GM19035 (cell line): ENCODE data around the gene RCC2.
"Not testable (repeated sequence)": the region's sequence is repeated elsewhere in the genome, so short reads cannot be mapped to it uniquely, and the experiment has no call there.

ENCODE experiments used
- ATAC-seq: cut with Tn5 transposase; IDR thresholded peaks from one replicate; pipeline ENCODE4 v1.9.1; 2021; ENCODE audit not compliant: unreplicated experiment

The RCC2 gene

DNA sequence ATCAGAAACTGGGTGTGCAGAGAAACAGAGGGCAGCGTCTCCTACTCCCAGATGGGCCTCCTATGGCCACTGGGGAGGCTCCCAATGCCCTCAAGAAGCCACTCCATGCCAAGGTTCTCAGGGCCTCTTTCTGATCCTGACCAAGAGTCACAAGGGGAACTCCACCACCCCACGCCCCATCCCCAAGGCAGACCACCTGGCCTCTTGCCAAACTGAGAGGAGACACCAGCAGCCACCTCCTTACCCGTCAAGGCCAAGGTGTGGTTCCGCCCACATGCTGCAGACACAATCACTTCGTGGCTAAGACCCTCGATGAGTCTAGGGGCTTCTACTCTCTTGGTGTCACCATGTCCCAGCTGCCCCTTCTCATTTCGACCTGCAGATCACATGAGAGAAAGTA is 17.0 kb downstream of the RCC2 start:
- ATAC-seq = no peak

DNA sequence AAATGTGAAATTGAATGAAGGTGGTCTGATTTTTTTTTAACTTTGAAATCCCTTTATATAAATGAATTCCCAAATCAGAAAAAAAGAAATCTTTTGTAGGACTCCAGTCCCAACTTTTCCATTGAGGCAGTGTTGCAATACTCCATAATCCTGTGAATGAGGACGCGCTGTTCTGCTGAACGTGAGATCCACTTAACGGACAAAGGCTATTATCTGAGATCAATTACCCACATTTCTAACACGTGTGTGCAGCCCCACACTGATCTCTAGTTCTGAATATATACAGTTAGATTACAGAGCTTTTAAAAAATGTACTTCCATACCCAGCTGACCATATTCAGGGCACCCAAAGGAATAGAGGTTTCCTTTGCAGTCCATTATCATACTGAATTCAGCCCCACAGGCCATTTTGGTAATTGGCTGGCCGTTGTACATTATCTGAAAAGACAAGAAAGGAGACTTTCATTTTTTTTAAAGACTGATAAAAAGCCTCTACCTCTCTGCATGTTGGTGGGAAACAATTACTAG is 19.0 kb downstream of the RCC2 start:
- no peak for ATAC-seq

DNA sequence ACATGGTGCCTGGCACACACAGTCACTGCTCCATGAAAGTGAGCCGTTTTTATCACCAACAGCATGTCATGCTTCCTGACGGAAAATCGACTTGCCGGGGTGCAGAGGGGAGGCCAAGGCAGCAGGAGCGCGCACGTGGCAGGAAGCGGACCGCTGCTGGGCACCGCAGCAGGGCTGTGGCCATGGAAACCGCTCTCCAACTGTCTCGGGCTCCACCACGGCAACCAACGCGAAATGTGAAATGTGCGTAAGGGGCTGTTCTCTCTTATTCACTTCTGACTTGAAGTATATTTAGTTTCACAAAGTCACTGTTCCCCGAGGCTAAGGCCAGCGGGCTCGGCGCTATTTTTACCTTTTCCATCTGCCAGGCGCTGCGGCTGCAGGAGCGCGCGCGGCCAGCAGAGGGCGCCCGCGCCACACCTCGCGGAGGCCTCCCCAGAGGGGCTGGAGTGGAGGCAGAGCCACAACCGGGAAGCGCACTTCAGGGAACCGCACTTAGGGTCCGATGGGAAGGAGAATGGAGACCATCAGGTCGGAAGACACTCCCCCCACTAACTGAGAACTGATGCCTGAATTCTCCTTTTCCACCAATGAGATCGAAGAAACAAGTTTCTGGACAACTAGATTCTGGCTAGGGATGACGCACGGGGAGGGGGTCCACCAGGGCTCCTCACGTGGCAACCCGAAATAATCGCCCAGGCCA is 19.7 kb downstream of the RCC2 start:
- ATAC-seq = no peak

DNA sequence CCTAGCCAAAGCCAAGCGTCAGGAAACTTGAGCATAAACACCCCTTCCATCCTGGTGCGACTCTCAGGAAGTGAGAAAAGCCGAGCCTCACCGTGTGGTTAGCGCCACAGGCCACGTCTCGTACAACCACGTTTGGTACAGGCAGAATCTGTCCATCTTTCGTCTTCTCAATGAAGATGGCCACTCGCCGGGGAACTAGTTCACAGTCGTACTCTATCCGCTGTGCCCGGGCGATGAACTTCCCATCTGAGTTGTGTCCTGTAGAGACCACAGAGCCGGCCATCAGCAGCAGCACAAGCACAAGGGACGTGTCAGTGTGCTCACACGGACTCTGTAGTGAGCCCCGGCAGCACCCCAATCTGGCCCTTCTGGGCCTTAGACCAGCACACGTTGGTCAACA is 23.1 kb downstream of the RCC2 start:
- no peak for ATAC-seq

DNA sequence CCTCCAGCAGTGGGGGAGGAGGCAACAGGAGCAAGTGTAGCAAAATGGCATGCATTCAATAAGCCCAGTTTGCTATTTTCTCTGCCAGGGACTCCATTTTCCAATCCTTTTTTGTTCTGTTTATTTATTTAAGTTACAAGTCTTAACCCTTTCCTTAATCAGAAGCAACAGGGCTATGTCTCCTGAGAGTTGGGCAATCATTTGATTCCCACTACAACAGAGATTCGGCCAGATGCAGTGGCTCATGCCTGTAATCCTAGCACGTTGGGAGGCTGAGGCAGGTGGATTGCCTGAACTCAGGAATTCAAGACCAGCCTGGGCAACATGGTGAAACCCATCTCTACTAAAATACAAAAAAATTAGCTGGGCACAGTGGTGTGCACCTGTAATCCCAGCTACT is 25.5 kb downstream of the RCC2 start:
- no peak for ATAC-seq

DNA sequence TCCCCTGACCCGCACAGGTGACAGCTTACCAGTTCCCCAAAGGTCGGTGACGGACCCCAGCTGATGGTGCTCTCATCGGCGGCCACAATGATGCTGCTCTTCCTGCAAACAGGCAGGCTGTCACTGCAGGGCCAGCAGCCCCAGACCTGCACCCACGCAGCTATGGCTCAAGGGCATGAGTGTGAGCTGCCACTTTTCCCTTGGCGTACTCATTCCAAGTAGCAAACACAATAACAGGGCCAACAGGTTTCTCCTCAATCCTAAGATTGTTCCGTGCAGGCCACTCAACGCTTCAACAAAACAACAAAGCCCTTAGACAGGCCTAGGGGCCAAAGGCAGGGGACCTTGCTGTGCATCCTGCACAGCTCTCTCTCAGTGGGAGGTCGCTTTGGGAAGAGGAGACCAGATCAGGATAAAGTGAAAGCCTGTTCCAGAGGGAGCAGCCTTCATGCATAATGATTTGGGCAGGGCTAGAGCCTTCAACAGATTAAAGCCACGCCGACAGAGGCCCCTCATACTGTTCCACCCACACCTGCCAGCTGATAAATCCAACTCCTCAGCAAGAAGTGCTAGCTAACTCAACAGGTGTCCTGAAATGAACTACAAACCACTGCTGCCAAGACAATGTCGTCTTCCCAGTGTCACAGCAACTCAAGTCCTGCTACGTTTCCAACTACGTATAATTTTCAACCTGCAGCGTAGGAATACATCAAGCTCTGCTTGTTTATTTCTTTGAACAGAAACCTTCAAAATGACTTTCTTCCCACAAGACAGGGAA is 27.2 kb downstream of the RCC2 start:
- no peak for ATAC-seq

DNA sequence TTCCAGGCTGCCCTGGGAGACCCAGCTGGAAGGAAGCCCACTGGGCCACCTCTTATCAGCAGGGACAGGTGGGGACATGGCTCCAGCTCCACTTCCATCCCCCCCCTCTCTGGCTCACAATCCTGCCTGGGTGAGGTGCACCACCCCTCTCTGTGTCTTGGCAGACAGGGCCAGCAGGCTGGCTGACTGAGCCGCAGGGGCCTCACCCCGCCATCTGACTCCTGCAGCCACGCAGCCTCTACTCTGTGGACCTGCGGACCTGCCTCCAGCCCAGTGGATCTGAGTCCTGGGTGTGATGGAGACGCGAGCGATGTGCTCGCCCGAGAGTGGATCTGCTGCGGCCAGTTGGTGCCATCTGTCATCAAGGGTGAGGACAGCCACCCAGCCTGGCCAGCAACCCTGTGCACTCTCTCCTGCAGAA is 30.1 kb downstream of the RCC2 start:
- ATAC-seq = no peak

DNA sequence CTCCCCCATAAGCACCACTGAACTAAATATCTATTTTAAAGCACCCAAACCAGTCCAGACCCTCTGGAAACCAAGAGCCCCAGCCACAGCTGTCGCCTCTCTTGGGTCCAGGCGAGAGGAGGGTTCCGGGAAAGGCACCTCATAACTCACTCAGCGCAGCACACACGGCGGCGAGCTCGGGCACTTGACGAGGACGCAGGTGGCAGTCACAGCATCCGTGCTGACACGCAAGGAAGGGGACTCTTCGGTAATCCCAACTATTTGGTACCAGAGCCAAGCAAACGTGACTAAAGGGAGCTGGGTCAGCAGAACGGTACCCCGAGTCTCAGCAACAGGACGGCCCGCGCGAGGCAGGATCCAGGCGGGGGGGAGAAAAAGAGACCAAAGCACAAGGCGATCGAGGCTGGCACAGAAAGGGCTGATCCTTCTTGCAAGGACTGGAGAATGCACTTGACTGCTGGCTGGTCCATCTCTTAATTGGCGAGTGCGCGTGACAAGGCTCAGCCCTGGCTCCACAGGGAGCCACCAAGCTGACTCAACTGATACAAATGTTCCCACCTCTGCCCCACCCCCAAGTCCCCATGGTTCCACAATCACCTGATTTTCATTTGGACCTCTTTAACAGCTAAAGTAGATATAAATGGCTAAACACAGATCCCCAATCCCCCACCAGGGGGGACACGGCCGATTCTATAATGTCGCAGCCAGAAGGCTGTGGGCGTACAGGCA is 31.5 kb downstream of the RCC2 start:
- not testable (repeated sequence) for ATAC-seq

DNA sequence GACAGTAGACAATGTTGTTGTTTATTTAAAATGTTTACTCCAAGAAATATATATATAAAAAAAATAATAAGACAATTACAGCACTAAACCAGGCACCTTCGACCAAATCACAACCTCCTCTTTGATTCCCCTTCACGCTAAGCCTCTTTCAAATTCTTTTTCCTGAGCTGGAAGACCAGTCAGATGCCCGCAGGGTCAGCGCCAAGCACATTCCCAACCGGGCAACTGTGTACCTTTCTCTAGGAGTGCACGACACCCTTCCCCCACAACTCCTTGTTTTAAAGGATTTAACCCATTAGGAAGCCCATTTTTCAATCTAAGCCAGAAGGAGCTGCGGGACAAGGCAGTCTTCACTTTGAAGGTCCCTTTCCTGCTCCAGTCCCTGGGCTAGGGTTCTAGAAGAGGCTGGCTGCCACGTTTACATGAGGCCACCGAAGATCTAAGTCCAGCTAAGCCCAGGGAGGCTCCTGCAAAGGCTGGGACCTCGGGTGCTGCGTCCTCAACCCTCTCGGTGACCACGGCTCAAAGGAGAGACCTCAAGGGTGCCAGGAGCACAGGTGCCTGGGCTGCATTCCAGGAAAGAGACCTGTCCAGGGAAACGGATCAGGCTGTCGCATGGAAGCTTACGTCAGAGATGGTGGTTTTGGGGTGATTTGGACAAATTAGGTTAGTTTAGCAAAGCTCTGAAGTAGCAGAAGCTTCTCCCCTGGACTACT is 32.6 kb downstream of the RCC2 start:
- not testable (repeated sequence) for ATAC-seq

DNA sequence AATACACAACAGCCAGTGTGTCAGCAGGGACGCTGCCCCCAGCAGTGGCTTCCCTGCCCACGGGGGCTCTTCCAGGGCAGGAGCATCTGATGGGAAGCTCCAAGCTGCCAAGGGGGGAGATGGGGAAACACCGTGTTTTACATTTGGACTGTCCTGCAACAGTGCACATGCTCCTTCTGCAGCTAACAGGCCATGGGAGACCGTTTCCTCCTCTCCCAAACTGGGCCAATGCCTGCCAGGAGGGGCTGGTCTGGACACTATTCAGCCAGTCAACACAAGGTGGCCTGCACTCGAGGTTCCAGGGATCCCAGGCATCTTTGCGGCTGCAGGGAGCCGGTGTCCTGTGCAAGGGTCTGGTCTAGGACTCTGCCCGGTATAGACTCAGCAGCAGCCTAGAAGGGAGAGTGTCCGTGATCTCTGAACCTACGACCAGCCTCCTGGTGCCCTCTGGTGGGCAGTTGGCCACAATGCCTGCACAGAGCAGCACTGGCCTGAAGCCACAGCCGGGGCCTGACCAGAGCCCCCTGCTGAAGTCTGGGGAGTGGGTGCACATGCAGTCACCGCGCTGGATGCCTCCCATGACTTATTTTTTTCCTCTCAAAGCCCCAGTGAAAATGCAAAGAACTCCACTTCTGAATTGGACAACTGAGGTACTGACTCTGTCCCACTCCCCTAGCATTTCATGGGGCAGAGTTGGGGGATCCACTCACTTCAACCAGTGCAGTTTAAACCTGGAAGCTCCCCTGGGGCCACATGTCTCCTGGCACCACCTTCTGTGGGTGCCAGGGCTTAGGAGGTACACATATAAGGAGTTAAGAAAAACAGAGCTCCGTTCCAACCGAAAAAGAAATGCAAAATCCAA is 33.3 kb downstream of the RCC2 start:
- ATAC-seq = no peak

DNA sequence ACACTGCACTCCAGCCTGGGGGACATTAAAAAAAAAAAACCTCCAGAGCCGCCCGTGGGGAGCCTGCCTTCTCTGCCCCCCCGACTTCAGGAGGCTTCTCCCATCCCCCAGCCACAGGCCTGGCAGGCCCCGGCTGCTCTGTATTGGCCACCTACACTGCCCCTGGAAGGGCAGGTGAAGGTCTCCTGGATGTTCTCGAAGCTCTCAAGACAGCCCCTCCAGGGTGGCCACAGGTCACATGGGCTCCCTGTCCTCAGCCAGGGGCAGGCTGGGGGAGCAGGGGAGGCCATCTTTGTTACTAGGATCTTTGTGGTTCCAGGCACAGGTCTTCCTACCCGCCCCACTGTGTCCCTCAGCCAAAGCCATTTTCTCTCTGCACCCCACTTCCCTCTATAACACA is 34.7 kb downstream of the RCC2 start:
- no peak for ATAC-seq

DNA sequence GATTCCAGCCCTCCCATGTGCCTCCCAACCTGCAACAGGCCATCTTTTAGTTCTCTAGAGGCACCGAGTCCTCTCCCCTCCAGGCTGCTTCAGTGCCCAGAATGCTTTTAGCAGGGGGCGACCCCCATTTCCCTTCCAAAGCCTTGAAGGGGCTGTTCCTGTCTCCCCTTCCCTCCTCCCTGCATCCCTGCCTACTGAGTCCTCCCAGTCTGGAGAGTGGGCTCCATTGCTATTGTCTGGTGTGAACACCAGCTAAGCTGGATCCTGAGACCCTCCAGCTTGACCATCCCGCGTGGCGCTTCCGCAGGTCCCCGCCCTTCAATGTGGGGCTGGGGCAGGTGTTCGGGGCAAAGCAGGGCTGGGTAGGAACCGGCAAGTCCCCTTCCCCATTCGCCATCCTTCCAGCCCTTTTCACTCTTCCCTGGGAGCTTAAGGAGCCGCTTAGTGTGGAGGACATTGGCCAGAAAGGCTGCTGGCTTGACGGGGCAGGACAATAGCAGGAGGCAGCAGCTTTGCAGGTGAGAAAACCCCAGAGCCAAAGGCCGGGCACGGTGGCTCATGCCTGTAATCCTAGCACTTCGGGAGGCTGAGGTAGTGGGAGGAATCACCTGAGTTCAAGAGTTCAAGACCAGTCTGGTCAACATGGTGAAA is 35.3 kb downstream of the RCC2 start:
- ATAC-seq = no peak

DNA sequence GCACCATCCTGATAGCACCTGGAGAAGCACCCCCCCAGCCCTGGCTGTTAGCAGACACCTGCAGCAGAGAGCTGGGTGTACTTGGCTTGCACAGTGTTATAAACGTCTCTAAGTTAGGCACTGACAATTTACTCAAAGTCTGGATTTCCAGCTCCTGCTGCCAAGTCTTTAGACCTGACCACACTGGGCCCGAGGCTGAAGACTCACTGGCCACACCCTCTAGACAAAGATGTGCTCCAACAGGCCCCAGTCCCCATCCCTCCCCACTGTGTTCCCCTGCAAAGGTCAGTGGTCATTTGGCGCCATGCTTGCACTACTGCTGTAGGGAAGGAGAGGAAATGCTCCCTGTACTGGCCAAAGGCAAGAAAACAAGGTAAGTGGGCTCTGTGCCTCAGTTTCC is 36.4 kb downstream of the RCC2 start:
- no peak for ATAC-seq

DNA sequence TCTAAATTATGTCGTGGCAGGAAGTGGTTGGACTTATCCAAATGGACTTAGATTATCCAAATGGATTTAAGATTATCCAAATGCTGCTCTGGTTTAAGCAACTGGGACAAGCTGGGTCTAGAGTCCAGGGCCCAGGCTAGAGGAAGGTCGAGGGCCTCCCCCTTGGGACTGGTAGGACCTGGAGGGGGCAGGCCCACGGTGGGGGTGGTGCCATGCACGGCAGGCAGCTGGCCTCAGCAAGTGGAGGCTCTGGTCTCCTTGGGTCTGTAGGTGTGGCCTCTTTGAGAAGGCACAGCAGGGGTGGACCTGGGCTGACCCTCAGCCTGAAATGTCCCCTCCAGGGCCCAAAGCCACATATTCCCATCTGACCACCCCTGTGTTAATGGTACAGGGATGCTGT is 37.6 kb downstream of the RCC2 start:
- ATAC-seq = no peak

DNA sequence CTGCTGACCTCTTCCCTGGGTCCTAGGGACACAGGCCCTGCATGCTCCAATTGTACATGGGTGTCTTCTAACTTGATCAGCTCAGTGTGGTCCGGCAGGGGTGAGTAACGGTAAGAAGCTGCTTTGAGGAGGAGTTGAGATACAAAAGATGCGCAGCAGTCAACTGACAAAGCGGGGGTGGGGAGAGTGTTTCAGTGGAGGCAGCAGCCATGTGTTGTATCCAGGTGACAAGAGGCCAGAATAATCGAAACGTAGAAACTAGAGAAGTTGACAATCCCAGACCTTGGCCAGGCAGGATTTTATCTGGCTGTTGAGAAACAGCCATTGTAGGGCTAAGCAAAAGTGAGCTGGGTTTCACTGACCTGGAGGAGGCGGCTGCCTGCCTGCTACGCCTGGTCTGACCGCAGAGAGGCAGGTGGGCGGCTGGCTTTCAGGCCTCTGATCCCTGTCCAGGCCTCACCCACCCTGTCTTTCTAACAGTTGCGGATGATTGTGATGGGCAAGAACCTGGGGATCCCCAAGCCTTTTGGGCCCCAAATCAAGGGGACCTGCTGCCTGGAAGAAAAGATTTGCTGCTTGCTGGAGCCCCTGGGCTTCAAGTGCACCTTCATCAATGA is 38.6 kb downstream of the RCC2 start:
- no peak for ATAC-seq

DNA sequence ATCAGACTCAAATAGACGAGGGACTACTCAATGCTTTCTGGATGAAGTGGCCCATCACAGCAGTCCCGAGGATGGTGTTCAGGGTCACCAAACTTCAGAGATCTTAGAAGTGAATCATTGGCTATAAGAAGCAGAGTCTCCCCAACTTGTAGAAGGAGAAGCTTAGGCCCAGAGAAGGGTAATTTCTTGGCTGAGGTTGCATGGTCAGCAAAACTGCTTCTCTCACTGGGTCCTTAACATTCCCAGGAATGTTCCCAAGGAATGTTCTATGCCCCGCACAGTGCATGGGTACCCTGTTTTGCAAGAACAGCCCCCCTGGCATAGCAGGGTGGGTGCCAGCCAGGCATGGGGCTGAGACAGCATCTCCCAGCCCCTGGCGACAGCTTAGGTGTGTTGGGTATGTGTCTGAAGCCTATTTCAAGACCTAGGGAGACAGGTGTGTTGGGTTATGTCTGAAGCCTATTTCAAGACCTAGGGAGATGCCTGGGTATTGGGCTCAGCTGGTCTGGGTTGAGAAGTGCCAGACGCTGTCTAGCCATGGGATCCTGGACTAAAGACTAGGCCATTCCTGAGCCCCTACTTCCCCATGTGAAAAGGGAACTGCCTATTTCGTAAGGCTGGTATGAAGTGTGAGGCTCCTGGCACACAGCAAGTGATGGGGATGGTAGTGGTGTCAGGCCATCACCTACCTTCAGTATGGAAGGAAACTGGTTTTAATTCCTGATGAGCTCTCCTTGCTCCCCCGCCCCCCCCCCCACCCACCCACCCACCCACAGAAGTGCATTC is 41.4 kb downstream of the RCC2 start:
- no peak for ATAC-seq

DNA sequence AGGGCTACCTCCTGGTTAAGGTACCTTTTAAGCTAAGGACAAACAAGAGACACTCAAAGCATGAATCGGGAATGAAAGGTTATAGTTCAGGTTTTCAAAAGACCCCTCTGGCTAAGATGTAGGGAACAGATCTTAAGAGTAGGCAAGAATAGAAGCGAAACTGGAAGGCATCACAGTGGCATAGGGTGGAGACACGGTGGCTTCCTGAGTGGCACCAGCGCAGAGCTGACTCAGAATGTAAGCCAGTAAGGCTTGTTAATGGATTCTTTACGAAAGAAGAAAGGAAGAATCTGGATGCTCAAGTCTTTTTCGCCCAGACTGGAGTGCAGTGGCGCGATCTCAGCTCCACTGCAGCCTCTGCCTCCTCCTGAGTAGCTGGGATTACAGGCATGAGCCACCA is 46.2 kb downstream of the RCC2 start:
- no peak for ATAC-seq

DNA sequence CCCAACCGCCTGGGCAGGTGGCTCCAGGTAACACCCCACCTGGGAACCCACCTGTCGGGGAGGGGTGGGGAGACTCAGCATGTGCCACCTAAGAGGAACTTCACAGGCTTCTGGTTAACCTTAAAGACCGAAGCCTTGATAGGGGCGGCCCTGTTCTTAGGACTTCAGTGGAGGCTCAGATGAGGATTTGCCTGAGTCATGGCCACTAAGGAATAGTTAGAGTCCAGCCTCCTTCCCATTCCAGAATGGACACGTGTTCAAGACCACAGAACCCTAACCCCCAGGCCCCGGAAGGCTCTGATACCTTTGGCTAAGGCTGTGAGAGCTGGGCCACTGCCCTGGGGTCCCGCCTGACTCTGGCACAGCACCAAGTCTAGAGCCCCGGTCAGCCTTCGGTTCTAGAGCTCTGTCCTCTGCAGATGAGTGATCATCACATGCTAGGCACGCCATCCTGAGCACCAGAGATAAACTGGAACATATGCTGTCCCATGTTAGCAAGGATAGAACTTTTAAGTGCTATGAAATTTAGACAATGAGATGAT is 47.2 kb downstream of the RCC2 start:
- ATAC-seq = no peak
